PC-9 (cell line): ENCODE results near the gene MAEL. TPM values are rescaled to one million over a fixed set of nuclear protein-coding genes. Genes with fewer than 3 reads are reported as not detected.

Experiments
- BruUV-seq: library from RNA; stranded (reverse); fragments of 400-500 nt; replicated peaks from 2 replicates; lab custom pipeline; 2021; lab: Mats Ljungman, UMichigan
- CTCF ChIA-PET: fragments of 300-600 bp; sonication (Branson Sonifier 250); formaldehyde crosslinking; loops from one replicate; lab custom pipeline; 2022; ENCODE audit warnings: antibody characterized with exemption; lab: Charles Lee
- POLR2A ChIA-PET: fragments of 300-600 bp; sonication (Branson Sonifier 250); formaldehyde crosslinking; loops from one replicate; lab custom pipeline; 2022; ENCODE audit warnings: antibody characterized with exemption; ENCODE audit not compliant: unreplicated experiment; lab: Charles Lee
- DNase-seq, 2 experiments: peaks; one replicate each; pipeline versions ENCODE4 v3.0.0 to v3.0.0-alpha.2; 2015 to 2022; ENCODE audit warnings: mixed read lengths in 1 of 2
- H2AFZ ChIP-seq: fragments of 200-600 bp; sonication (generic); 2 replicates; pipeline ENCODE4 v1.8.1; 2017; ENCODE audit warnings: antibody characterized with exemption
- H3F3A ChIP-seq: fragments of 200-600 bp; sonication (generic); 2 replicates; pipeline ENCODE4 v1.8.1; 2017; ENCODE audit warnings: antibody characterized with exemption, mild to moderate bottlenecking, low read depth; ENCODE audit not compliant: insufficient read depth
- H3K27ac ChIP-seq: fragments of 200-600 bp; sonication (generic); 2 replicates; pipeline ENCODE4 v1.6.1; 2016; ENCODE audit warnings: mixed run types
- H3K27me3 ChIP-seq: fragments of 200-600 bp; sonication (generic); 2 replicates; pipeline ENCODE4 v1.6.1; 2016; ENCODE audit warnings: low read depth, mixed run types; ENCODE audit not compliant: insufficient read depth
- H3K36me3 ChIP-seq: fragments of 200-600 bp; sonication (generic); 2 replicates; pipeline ENCODE4 v1.6.1; 2016; ENCODE audit warnings: low read depth, mixed run types
- H3K4me1 ChIP-seq: fragments of 200-600 bp; sonication (generic); replicated peaks from 2 replicates; pipeline ENCODE4 v1.6.1; 2016; ENCODE audit warnings: mixed run types; ENCODE audit not compliant: insufficient read depth
- H3K4me2 ChIP-seq: fragments of 200-600 bp; sonication (generic); 2 replicates; pipeline ENCODE4 v1.6.1; 2017; ENCODE audit warnings: mixed run types
- H3K4me3 ChIP-seq: fragments of 200-600 bp; sonication (generic); 2 replicates; pipeline ENCODE4 v1.6.1; 2016; ENCODE audit warnings: mixed run types
- H3K79me2 ChIP-seq: fragments of 200-600 bp; sonication (generic); 2 replicates; pipeline ENCODE4 v1.6.1; 2017; ENCODE audit warnings: low read depth, mixed run types
- H3K9me2 ChIP-seq: fragments of 200-600 bp; sonication (generic); 2 replicates; pipeline ENCODE4 v1.8.1; 2017; ENCODE audit warnings: mild to moderate bottlenecking; ENCODE audit not compliant: insufficient read depth
- H3K9me3 ChIP-seq: fragments of 200-600 bp; sonication (generic); 2 replicates; pipeline ENCODE4 v1.8.1; 2016; ENCODE audit warnings: low read depth; ENCODE audit not compliant: insufficient read depth
- H4K20me1 ChIP-seq: fragments of 200-600 bp; sonication (generic); 2 replicates; pipeline ENCODE4 v1.8.1; 2017; ENCODE audit not compliant: insufficient read depth
- CTCF ChIP-seq: fragments of 200-600 bp; sonication (generic); conservative IDR thresholded peaks from 2 replicates; pipeline ENCODE4 v1.6.1; 2017; ENCODE audit warnings: mixed run types, antibody characterized with exemption, mild to moderate bottlenecking, moderate library complexity
- EZH2 ChIP-seq: fragments of 200-600 bp; sonication (generic); IDR thresholded peaks from 2 replicates; pipeline ENCODE4 v1.8.0; 2017; ENCODE audit warnings: antibody characterized with exemption, low read depth
- intact Hi-C: fragments of 100-400 bp; cut with micrococcal nuclease; formaldehyde crosslinking; loops from one replicate; pipeline ENCODE4 v1.10.0; 2022; ENCODE audit not compliant: unreplicated experiment
- total RNA-seq: library from RNA; stranded (reverse); gene quantifications from 2 replicates; pipeline ENCODE4 v1.2.3, GENCODE V29; 2021

MAEL gene
- total RNA-seq, 1 experiment from 2014 or later, result not detected

GRCh38 chr1:167054531-167054930 lies 65.5 kb downstream of the MAEL start:
- DNase-seq, result no peak
- Histone ChIP-seq H3F3A (peaks cover 4% of the 10 kb centered on the region; the same call in 1 of the 2 replicates), H3K79me2 (no peaks in the 10 kb centered on the region), H3K36me3 (no peaks in the 10 kb centered on the region), H2AFZ (no peak overlapping the region), H3K4me2 (no peak overlapping the region), H3K4me1 (no peaks in the 10 kb centered on the region; the same call in 1 of the 2 replicates), H3K4me3 (no peak overlapping the region), H3K27me3 (no peaks in the 10 kb centered on the region), H3K9me2 (no peaks in the 10 kb centered on the region), H3K9me3 (no peaks in the 10 kb centered on the region), H3K27ac (no peak overlapping the region), H4K20me1 (no peaks in the 10 kb centered on the region)
- no peak for TF ChIP-seq CTCF
- no peak for TF ChIP-seq EZH2
- ChIA-PET POLR2A (no interaction called here), CTCF (no interaction called here)
- intact Hi-C loops, result no loop called here
- no TSS peak for BruUV-seq

- H3K27ac ChIP-seq, result no peak overlapping the region
- H3F3A ChIP-seq, result peaks cover 4% of the 10 kb centered on the region; the same call in 1 of the 2 replicates
- H3K4me1 ChIP-seq, result no peaks in the 10 kb centered on the region; the same call in 1 of the 2 replicates
- H3K79me2 ChIP-seq, result no peaks in the 10 kb centered on the region
- no peak for TF ChIP-seq CTCF
- no peak for TF ChIP-seq EZH2
- H3K4me3 ChIP-seq, result no peak overlapping the region
- no peaks in the 10 kb centered on the region for H3K9me2 ChIP-seq
- H2AFZ ChIP-seq, result no peak overlapping the region
- H3K27me3 ChIP-seq, result no peaks in the 10 kb centered on the region
- H4K20me1 ChIP-seq, result no peaks in the 10 kb centered on the region
- H3K4me2 ChIP-seq, result no peak overlapping the region
- H3K9me3 ChIP-seq, result no peaks in the 10 kb centered on the region
- DNase-seq, result no peak
- ChIA-PET POLR2A (no interaction called here), CTCF (no interaction called here)
- H3K36me3 ChIP-seq, result no peaks in the 10 kb centered on the region
- BruUV-seq, result no TSS peak
- intact Hi-C loops, result loop anchor here (5.0 kb wide), 1 partner anchor 1453 kb away; no protein-coding TSS in a partner anchor
Measured at GRCh38 chr1:167054946-167055630, 66.0 kb downstream of the MAEL start.

GRCh38 chr1:167056529-167057231 lies 67.6 kb downstream of the MAEL start:
- Histone ChIP-seq H3K4me1 (no peaks in the 10 kb centered on the region; the same call in 1 of the 2 replicates), H3F3A (peaks cover 4% of the 10 kb centered on the region; the same call in 1 of the 2 replicates), H3K4me3 (no peak overlapping the region), H3K27me3 (no peaks in the 10 kb centered on the region), H3K4me2 (peak overlapping the region; percentile 50), H3K27ac (no peak overlapping the region), H3K36me3 (no peaks in the 10 kb centered on the region), H3K9me3 (no peaks in the 10 kb centered on the region), H2AFZ (0 out of 2 replicates have a peak overlapping the region, but pooled peaks have one; percentile 29), H3K79me2 (no peaks in the 10 kb centered on the region), H3K9me2 (no peaks in the 10 kb centered on the region), H4K20me1 (no peaks in the 10 kb centered on the region)
- ChIA-PET CTCF (interaction anchor here (0.7 to 1.4 kb wide), 7 partner anchors 131 to 1352 kb away, joined by 3 to 9 read pairs (median 3); no protein-coding TSS in a partner anchor), POLR2A (no interaction called here)
- BruUV-seq, result no TSS peak
- DNase-seq, result no peak
- intact Hi-C loops, result loop anchor here (1.0 to 5.0 kb wide), 2 partner anchors 146 to 1454 kb away; no protein-coding TSS in a partner anchor
- TF ChIP-seq CTCF (no peak), EZH2 (no peak)
